Measurements from ENCODE around the gene ARHGEF17. TPM values are rescaled to one million over a fixed set of nuclear protein-coding genes. Genes with fewer than 3 reads are reported as not detected.

Gene ARHGEF17
- total and polyA plus RNA-seq, 2 of the 8 experiments (the other 6 are each of a cell fraction or from before 2014, with no cell fraction given), result 11.3 to 14.6 TPM

DNA sequence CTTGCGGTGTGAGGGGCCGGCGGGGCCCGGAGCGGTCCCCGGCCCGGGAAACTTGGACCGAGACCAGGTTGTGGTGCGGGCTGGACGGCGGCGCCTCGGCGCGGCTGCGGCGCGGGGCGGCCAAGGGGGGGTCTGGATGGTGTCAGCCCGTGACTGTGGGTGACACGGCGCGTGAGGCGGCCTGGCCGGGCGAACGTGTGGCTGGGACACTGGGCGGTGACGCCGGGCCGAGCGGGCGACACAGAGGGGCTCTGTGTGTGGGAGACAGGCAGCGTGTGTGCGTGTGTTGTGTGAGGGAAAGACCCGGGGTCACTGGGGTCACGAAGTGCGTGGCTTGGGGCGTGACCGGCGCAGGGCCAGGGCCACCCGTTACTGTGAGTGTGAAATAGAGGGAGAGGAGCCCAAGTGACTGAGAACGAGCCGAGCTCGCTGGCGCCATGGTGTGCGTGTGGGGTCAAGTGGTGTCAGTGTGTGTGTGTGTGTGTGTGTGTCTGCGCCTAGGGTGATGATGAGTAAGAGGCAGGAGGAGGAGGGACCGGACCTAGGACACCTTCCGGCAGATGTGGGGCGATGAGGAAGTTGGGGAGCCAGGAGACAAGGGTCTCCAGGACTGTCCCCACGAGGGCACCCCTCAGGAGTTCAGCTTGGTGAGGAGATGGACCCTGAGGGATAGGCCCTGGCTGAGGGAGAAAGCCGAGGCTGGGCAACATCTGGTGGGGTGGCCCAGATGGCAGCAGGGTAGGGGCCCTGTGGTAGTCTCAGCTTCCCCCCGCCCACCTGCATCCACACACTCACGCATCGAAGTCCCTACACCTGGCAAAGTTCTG is 68.9 kb downstream of the ARHGEF17 start:
- TF ChIP-seq EZH2 (IDR thresholded peaks at IDR 0.05; ENCODE audit: low read depth, low read length, severe bottlenecking), result no peak
- peak; percentile 38; the same call in 1 of the 2 replicates for TF ChIP-seq SUZ12 (IDR thresholded peaks at IDR 0.05; ENCODE audit: low read length)
- no peak for TF ChIP-seq YY1 (IDR thresholded peaks at IDR 0.05; ENCODE audit: low read depth, low read length)
- no peak for TF ChIP-seq RBBP5 (IDR thresholded peaks at IDR 0.05; ENCODE audit: borderline replicate concordance, low read depth, low read length)
- TF ChIP-seq BACH1 (IDR thresholded peaks at IDR 0.05; ENCODE audit: low read length), result no peak
- no peak for TF ChIP-seq KDM4A (IDR thresholded peaks at IDR 0.05; ENCODE audit: low read depth, low read length, severe bottlenecking)
- peak overlapping the region; percentile 48 to 88 (median 72) for H3K4me3 ChIP-seq (ENCODE audit: extremely low read depth in 1 of 4, insufficient read depth in 2 of 4, low read depth in 3 of 4, low read length in 4 of 4)
- no peak overlapping the region for H2BK120ac ChIP-seq (replicated peaks; ENCODE audit: low read depth, low read length)
- WGBS, 2 experiments (ENCODE audit: extremely low coverage in 1 of 2, insufficient coverage in 1 of 2, insufficient read length in 1 of 2, insufficient replicate concordance in 2 of 2, low coverage in 1 of 2, low lambda C conversion rate in 2 of 2, missing lambda C conversion rate in 1 of 2), result 16% methylated on average over 35 of the region's 56 CpGs; no CpG with 5 or more reads in 1 of the 2 experiments
- H2AK5ac ChIP-seq (ENCODE audit: low read depth, low read length), result peak overlapping the region; percentile 32; the same call in 1 of the 2 replicates
- H3K23me2 ChIP-seq (ENCODE audit: low read depth, low read length), result peaks cover 8% of the 10 kb centered on the region
- no peak overlapping the region for H2BK15ac ChIP-seq (ENCODE audit: low read length)
- H3K79me2 ChIP-seq (ENCODE audit: control insufficient read depth in 1 of 2, insufficient read depth in 2 of 2, low read length in 2 of 2), result no peaks in the 10 kb centered on the region; a peak in 1 of 4 replicates
- H3K23ac ChIP-seq (ENCODE audit: insufficient read length), result no peak overlapping the region
- H2BK5ac ChIP-seq (ENCODE audit: low read depth, low read length), result no peak overlapping the region; the same call in 1 of the 2 replicates
- DNase-seq (ENCODE audit: low read depth in 1 of 2, low spot score in 2 of 2) (no peak), FAIRE-seq (no peak)
- H3K9ac ChIP-seq (replicated peaks in 1 of 4; ENCODE audit: extremely low read depth in 1 of 4, low read depth in 3 of 4, low read length in 3 of 4), result peak overlapping the region; percentile 12 to 62 (median 54); a peak in 6 of 7 replicates
- no peaks in the 10 kb centered on the region for H3K9me3 ChIP-seq (ENCODE audit: insufficient read depth in 2 of 2, low read depth in 1 of 2, low read length in 1 of 2)
- H2BK12ac ChIP-seq (ENCODE audit: low read depth, low read length), result peak overlapping the region; percentile 80; the same call in 1 of the 2 replicates
- H3K79me1 ChIP-seq (ENCODE audit: low read depth, low read length), result peaks cover 6% of the 10 kb centered on the region; the same call in 1 of the 2 replicates
- H4K8ac ChIP-seq (ENCODE audit: extremely low read depth, insufficient read depth, low read length), result peak overlapping the region; percentile 19; the same call in 1 of the 2 replicates
- no peak overlapping the region; the same call in 1 of the 2 replicates for H2AFZ ChIP-seq (ENCODE audit: low read length)
- ChIA-PET POLR2A (ENCODE audit: partially characterized antibody) (interaction anchor here (1.0 to 1.3 kb wide), 3 partner anchors 19 to 70 kb away, joined by 3 to 4 read pairs (median 4); no protein-coding TSS in a partner anchor), CTCF (ENCODE audit: partially characterized antibody) (interaction anchor here (0.7 to 59.1 kb wide), 6 partner anchors 8 to 249 kb away, joined by 3 to 1456 read pairs (median 4); no protein-coding TSS in a partner anchor)
- H4K5ac ChIP-seq (ENCODE audit: insufficient read length, low read depth, low read length), result no peak overlapping the region
- H4K91ac ChIP-seq (replicated peaks; ENCODE audit: insufficient read length, low read length), result no peak overlapping the region
- no peak overlapping the region for H2BK20ac ChIP-seq (ENCODE audit: low read length)
- H3K14ac ChIP-seq (ENCODE audit: insufficient read length), result no peak overlapping the region
- peak overlapping the region; percentile 89 to 99 for H3K4me2 ChIP-seq (ENCODE audit: insufficient read depth in 1 of 2, low read depth in 2 of 2, low read length in 2 of 2)
- H3K18ac ChIP-seq (ENCODE audit: extremely low read depth, low read length), result peak overlapping the region; percentile 60; the same call in 1 of the 2 replicates
- no peak overlapping the region for H3K4ac ChIP-seq (replicated peaks; ENCODE audit: insufficient read length, low read depth, low read length)
- H3K4me1 ChIP-seq (replicated peaks in 1 of 4; ENCODE audit: control insufficient read depth in 3 of 4, insufficient read depth in 4 of 4, low read length in 3 of 4), result peaks cover 3 to 13% (median 8%) of the 10 kb centered on the region in 4 experiments
- no peak overlapping the region for H3K56ac ChIP-seq (replicated peaks; ENCODE audit: insufficient read length, low read depth, low read length)
- H3K27ac ChIP-seq (ENCODE audit: low read depth, low read length), result no peak overlapping the region
- H4K20me1 ChIP-seq (replicated peaks in 1 of 2; ENCODE audit: control insufficient read depth in 1 of 2, insufficient read depth in 2 of 2, low read length in 2 of 2), result peaks cover 3 to 10% of the 10 kb centered on the region in 2 experiments
- peaks cover 0 to 15% (median 9%) of the 10 kb centered on the region in 4 experiments; a peak in 4 of 7 replicates for H3K27me3 ChIP-seq (replicated peaks in 1 of 4; ENCODE audit: control insufficient read depth in 3 of 4, extremely low read depth in 1 of 4, insufficient read depth in 3 of 4, low read length in 3 of 4)
- H3K36me3 ChIP-seq (ENCODE audit: control insufficient read depth in 2 of 4, insufficient read depth in 4 of 4, low read length in 3 of 4), result no peaks in the 10 kb centered on the region

All from H1 (cell line).